Erythroblast (primary cell): ENCODE results near the gene HLCS.

Experiments used
- GATA1 ChIP-seq: IDR thresholded peaks from 2 replicates; pipeline ENCODE4 v1.6.1; 2011; ENCODE audit warnings: low read depth, mild to moderate bottlenecking, control low read depth, low read length, moderate library complexity
- POLR2A ChIP-seq: IDR thresholded peaks from 2 replicates; pipeline ENCODE4 v1.6.1; 2011; ENCODE audit warnings: mild to moderate bottlenecking, low read length

- TF ChIP-seq POLR2A (no peak), GATA1 (no peak)
These were observed 88.7 kb downstream of the HLCS start for GRCh38 chr21:36877741-36878140.
